H1 (cell line): ENCODE measurements around the gene RERE. TPM values are rescaled to one million over a fixed set of nuclear protein-coding genes. Genes with fewer than 3 reads are reported as not detected.

Source experiments
- ASH2L ChIP-seq: fragments of 200-600, 300-600 bp; sonication (generic); IDR thresholded peaks from one replicate; pipeline ENCODE4 v1.7.1; 2017; ENCODE audit warnings: low read length
- CREB1 ChIP-seq: IDR thresholded peaks from 2 replicates; pipeline ENCODE4 v1.6.1; 2012; ENCODE audit warnings: inconsistent platforms
- EZH2 ChIP-seq: fragments of 200-600 bp; sonication (generic); IDR thresholded peaks from 2 replicates; pipeline ENCODE4 v1.7.1; 2012; ENCODE audit warnings: low read depth, mild to moderate bottlenecking, moderate library complexity, low read length, inconsistent platforms; ENCODE audit not compliant: severe bottlenecking
- SIX5 ChIP-seq: IDR thresholded peaks from 2 replicates; pipeline ENCODE4 v1.6.1; 2011; ENCODE audit warnings: mild to moderate bottlenecking, low read depth, low read length
- polyA plus RNA-seq, 7 experiments: library from polyadenylated mRNA; depleted of rRNA in 3 of 7; stranded (reverse) in 5 of 7; unstranded in 2 of 7; fragments of >200 nt in 5 of 7; fragments of 200-250 nt in 2 of 7; gene quantifications; 1 replicate in 5 of 7; 2 replicates in 1 of 7; 4 replicates in 1 of 7; pipeline versions ENCODE4 v1.2.1 to v1.2.3, GENCODE V29; 2011 to 2013; ENCODE audit warnings: missing spikeins in 2 of 7, mixed read lengths in 2 of 7
- total RNA-seq: library from RNA; stranded (reverse); fragmentation: NEBNext Ultra II Directional; extraction: Animal tissue kit (Norgen Biotek cat#: 25700); gene quantifications from 2 replicates; pipeline ENCODE4 v1.2.1, GENCODE V29; 2021

RERE gene
- total and polyA plus RNA-seq, 2 of the 8 experiments (the other 6 are each of a cell fraction or from before 2014, with no cell fraction given), result 15.3 to 142 TPM

DNA sequence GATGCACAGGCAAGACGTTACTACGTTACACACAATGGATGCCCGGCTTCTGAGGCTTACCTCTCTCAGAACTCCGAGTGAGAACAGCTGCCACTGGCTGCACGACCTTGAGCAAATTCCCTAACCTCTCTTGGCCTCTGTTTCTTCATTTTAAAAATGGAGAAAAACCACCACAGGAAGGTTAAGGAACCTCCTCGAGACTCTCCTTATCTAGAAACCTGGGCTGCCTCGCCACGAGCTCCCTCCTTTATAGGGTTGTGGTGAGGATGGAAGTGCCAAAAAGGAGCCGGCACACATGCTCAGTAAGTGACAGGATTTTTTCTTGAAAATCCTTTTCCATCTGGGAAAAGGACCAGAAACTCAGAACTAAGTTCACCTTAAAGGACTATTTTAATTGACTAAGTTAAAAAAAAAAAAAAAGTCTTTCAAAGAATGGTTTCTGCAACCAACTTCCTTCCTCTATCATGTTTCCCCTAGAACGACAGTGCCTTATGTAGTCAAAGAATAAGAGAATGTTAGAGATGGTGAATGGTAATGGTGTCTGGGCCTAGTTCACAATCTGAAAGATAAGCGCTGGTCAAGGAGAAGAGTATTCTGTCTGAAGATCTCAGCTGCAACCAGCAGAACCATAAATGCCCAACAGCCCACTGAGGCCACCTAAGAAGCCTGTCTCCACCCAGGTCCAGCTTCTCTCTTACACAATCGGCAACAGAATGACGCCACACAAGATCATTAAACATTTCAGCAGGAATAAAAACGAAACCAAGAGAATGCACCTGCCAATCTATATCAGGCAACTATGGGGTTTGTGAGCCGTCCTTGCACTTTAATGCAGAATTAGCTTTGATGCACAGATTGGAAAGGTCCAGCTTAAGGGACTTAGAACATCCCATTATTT is 434.6 kb downstream of the RERE start (continued):
- no peak for TF ChIP-seq CREB1
- TF ChIP-seq SIX5, result no peak
- no peak for TF ChIP-seq ASH2L
- no peak for TF ChIP-seq EZH2
